Measurements from ENCODE around the gene TWSG1. TPM values are rescaled to one million over a fixed set of nuclear protein-coding genes. Genes with fewer than 3 reads are reported as not detected.

Gene TWSG1
- total and polyA plus RNA-seq, 4 experiments from 2014 or later = 4.1 to 6.0 (median 5.0) TPM

GRCh38 chr18:9323750-9324445, 10.7 kb upstream of the TWSG1 start:
- Histone ChIP-seq H3K36me3 (ENCODE audit: insufficient read depth, low read length) (no peaks in the 10 kb centered on the region), H3K4me1 (ENCODE audit: insufficient read depth, low read length) (no peaks in the 10 kb centered on the region), H3K4me3 (ENCODE audit: low read length in 2 of 2) (no peak overlapping the region), H3K27me3 (ENCODE audit: insufficient read depth, low read length) (no peaks in the 10 kb centered on the region), H3K9me3 (ENCODE audit: control insufficient read depth in 1 of 2, low read length in 2 of 2) (no peaks in the 10 kb centered on the region), H3K27ac (ENCODE audit: low read depth, low read length) (no peak overlapping the region)
- Mint-ChIP-seq H3K27me3 (peaks cover 11 to 15% of the 10 kb centered on the region in 2 donors), H3K36me3 (peaks cover 1 to 4% of the 10 kb centered on the region in 2 donors), H3K27ac (no peak overlapping the region), H3K9me3 (peaks cover 5 to 18% (median 11%) of the 10 kb centered on the region in 8 donors), H3K4me1 (no peaks in the 10 kb centered on the region), H3K4me3 (no peak overlapping the region)
- intact Hi-C loops (cut with micrococcal nuclease) = no loop called here
- CTCF ChIA-PET (ENCODE audit: partially characterized antibody) = no interaction called here
- POLR2A ChIA-PET (ENCODE audit: partially characterized antibody) = no interaction called here
- DNase-seq = no peak

- H3K4me1 Mint-ChIP-seq = no peaks in the 10 kb centered on the region
- Histone ChIP-seq H3K4me1 (ENCODE audit: insufficient read depth, low read length) (no peaks in the 10 kb centered on the region), H3K27ac (ENCODE audit: low read depth, low read length) (no peak overlapping the region), H3K9me3 (ENCODE audit: control insufficient read depth in 1 of 2, low read length in 2 of 2) (no peaks in the 10 kb centered on the region), H3K36me3 (ENCODE audit: insufficient read depth, low read length) (no peaks in the 10 kb centered on the region), H3K4me3 (ENCODE audit: low read length in 2 of 2) (no peak overlapping the region), H3K27me3 (ENCODE audit: insufficient read depth, low read length) (no peaks in the 10 kb centered on the region)
- peaks cover 0 to 7% (median 4%) of the 10 kb centered on the region in 8 donors for H3K9me3 Mint-ChIP-seq
- H3K36me3 Mint-ChIP-seq = no peaks in the 10 kb centered on the region
- H3K27ac Mint-ChIP-seq = no peak overlapping the region
- CTCF ChIA-PET (ENCODE audit: partially characterized antibody) = no interaction called here
- POLR2A ChIA-PET (ENCODE audit: partially characterized antibody) = interaction anchor here (0.8 kb wide), 1 partner anchor 13 kb away, joined by 3 read pairs; no protein-coding TSS in a partner anchor
- no peak overlapping the region for H3K4me3 Mint-ChIP-seq
- H3K27me3 Mint-ChIP-seq = peaks cover 11 to 12% of the 10 kb centered on the region in 2 donors
- intact Hi-C loops (cut with micrococcal nuclease) = no loop called here
- DNase-seq = no peak
Observed at GRCh38 chr18:9325716-9326115, 8.9 kb upstream of the TWSG1 start.

GRCh38 chr18:9328776-9329175, 5.8 kb upstream of the TWSG1 start:
- Mint-ChIP-seq H3K4me3 (no peak overlapping the region), H3K36me3 (no peaks in the 10 kb centered on the region), H3K9me3 (peaks cover 0 to 4% (median 0%) of the 10 kb centered on the region in 8 donors), H3K27ac (no peak overlapping the region), H3K27me3 (peaks cover 2 to 3% of the 10 kb centered on the region in 2 donors), H3K4me1 (peaks cover under 1 to 2% (median 1%) of the 10 kb centered on the region in 4 donors)
- no peak for DNase-seq
- Histone ChIP-seq H3K36me3 (ENCODE audit: insufficient read depth, low read length) (no peaks in the 10 kb centered on the region), H3K27ac (ENCODE audit: low read depth, low read length) (no peak overlapping the region), H3K9me3 (ENCODE audit: control insufficient read depth in 1 of 2, low read length in 2 of 2) (no peaks in the 10 kb centered on the region), H3K4me1 (ENCODE audit: insufficient read depth, low read length) (peaks cover 5% of the 10 kb centered on the region), H3K27me3 (ENCODE audit: insufficient read depth, low read length) (no peaks in the 10 kb centered on the region), H3K4me3 (ENCODE audit: low read length in 2 of 2) (no peak overlapping the region)
- POLR2A ChIA-PET (ENCODE audit: partially characterized antibody) = no interaction called here
- intact Hi-C loops (cut with micrococcal nuclease) = no loop called here
- CTCF ChIA-PET (ENCODE audit: partially characterized antibody) = no interaction called here

GRCh38 chr18:9329471-9329870, 5.1 kb upstream of the TWSG1 start:
- peaks cover 3 to 6% of the 10 kb centered on the region in 2 donors for H3K27me3 Mint-ChIP-seq
- ChIA-PET CTCF (ENCODE audit: partially characterized antibody) (no interaction called here), POLR2A (ENCODE audit: partially characterized antibody) (no interaction called here)

GRCh38 chr18:9330419-9330818, 4.2 kb upstream of the TWSG1 start:
- CTCF ChIA-PET (ENCODE audit: partially characterized antibody) = no interaction called here

More at GRCh38 chr18:9329471-9329870, 5.1 kb upstream of the TWSG1 start:
- H3K4me3 Mint-ChIP-seq = no peak overlapping the region
- Histone ChIP-seq H3K4me3 (ENCODE audit: low read length in 2 of 2) (no peak overlapping the region), H3K27ac (ENCODE audit: low read depth, low read length) (no peak overlapping the region), H3K36me3 (ENCODE audit: insufficient read depth, low read length) (no peaks in the 10 kb centered on the region), H3K4me1 (ENCODE audit: insufficient read depth, low read length) (peaks cover 9% of the 10 kb centered on the region), H3K27me3 (ENCODE audit: insufficient read depth, low read length) (no peaks in the 10 kb centered on the region), H3K9me3 (ENCODE audit: control insufficient read depth in 1 of 2, low read length in 2 of 2) (no peaks in the 10 kb centered on the region)
- H3K9me3 Mint-ChIP-seq = peaks cover 0 to 4% (median 0%) of the 10 kb centered on the region in 8 donors
- H3K36me3 Mint-ChIP-seq = peaks cover 0 to 3% of the 10 kb centered on the region in 2 donors
- intact Hi-C loops (cut with micrococcal nuclease) = no loop called here
- H3K27ac Mint-ChIP-seq = no peak overlapping the region
- H3K4me1 Mint-ChIP-seq = peaks cover 1 to 8% (median 4%) of the 10 kb centered on the region in 4 donors
- no peak for DNase-seq

GRCh38 chr18:9333441-9334328, 888 bp upstream of the TWSG1 start:
- no peaks in the 10 kb centered on the region for H3K36me3 ChIP-seq (ENCODE audit: insufficient read depth, low read length)
- Mint-ChIP-seq H3K27me3 (peaks cover 1 to 6% of the 10 kb centered on the region in 2 donors), H3K4me3 (peak overlapping the region; percentile 83 to 96 (median 88)), H3K36me3 (peaks cover 4 to 5% of the 10 kb centered on the region in 2 donors), H3K9me3 (peaks cover 0 to 3% (median 0%) of the 10 kb centered on the region in 8 donors), H3K4me1 (peaks cover 8 to 27% (median 18%) of the 10 kb centered on the region in 4 donors), H3K27ac (peak overlapping the region; percentile 83 to 93 (median 91))
- peaks cover 17% of the 10 kb centered on the region for H3K4me1 ChIP-seq (ENCODE audit: insufficient read depth, low read length)
- peak in 1 of 5 donors; percentile 71 for DNase-seq
- peak overlapping the region; percentile 76 to 90 for H3K4me3 ChIP-seq (ENCODE audit: low read length in 2 of 2)
- H3K27me3 ChIP-seq (ENCODE audit: insufficient read depth, low read length) = no peaks in the 10 kb centered on the region
- H3K27ac ChIP-seq (ENCODE audit: low read depth, low read length) = peak overlapping the region; percentile 49
- ChIA-PET CTCF (ENCODE audit: partially characterized antibody) (interaction anchor here (1.4 to 1.9 kb wide), 6 partner anchors 29 to 264 kb away, joined by 3 to 8 read pairs (median 4); partner anchors contain the start of gene NDUFV2), POLR2A (ENCODE audit: partially characterized antibody) (interaction anchor here (0.9 to 2.4 kb wide), 9 partner anchors 57 to 260 kb away, joined by 3 to 10 read pairs (median 5); partner anchors contain the start of genes ANKRD12, NDUFV2 and RALBP1)
- intact Hi-C loops (cut with micrococcal nuclease) = loop anchor here (1.0 to 2.0 kb wide), 8 partner anchors 142 to 629 kb away; partner anchors contain the start of genes ANKRD12, NDUFV2, RALBP1 and VAPA
- H3K9me3 ChIP-seq (ENCODE audit: control insufficient read depth in 1 of 2, low read length in 2 of 2) = no peaks in the 10 kb centered on the region

More at GRCh38 chr18:9330419-9330818, 4.2 kb upstream of the TWSG1 start:
- H3K4me3 ChIP-seq (ENCODE audit: low read length in 2 of 2) = no peak overlapping the region
- H3K36me3 ChIP-seq (ENCODE audit: insufficient read depth, low read length) = no peaks in the 10 kb centered on the region
- Mint-ChIP-seq H3K4me1 (peaks cover 4 to 12% (median 7%) of the 10 kb centered on the region in 4 donors), H3K27ac (no peak overlapping the region), H3K27me3 (peaks cover 3 to 6% of the 10 kb centered on the region in 2 donors), H3K4me3 (no peak overlapping the region), H3K36me3 (peaks cover 0 to 5% of the 10 kb centered on the region in 2 donors), H3K9me3 (peaks cover 0 to 4% (median 0%) of the 10 kb centered on the region in 8 donors)
- no peak for DNase-seq
- H3K27ac ChIP-seq (ENCODE audit: low read depth, low read length) = no peak overlapping the region
- H3K27me3 ChIP-seq (ENCODE audit: insufficient read depth, low read length) = no peaks in the 10 kb centered on the region
- peaks cover 13% of the 10 kb centered on the region for H3K4me1 ChIP-seq (ENCODE audit: insufficient read depth, low read length)
- H3K9me3 ChIP-seq (ENCODE audit: control insufficient read depth in 1 of 2, low read length in 2 of 2) = no peaks in the 10 kb centered on the region
- POLR2A ChIA-PET (ENCODE audit: partially characterized antibody) = no interaction called here
- intact Hi-C loops (cut with micrococcal nuclease) = no loop called here
